ENCODE results near the gene PGM2.

DNA sequence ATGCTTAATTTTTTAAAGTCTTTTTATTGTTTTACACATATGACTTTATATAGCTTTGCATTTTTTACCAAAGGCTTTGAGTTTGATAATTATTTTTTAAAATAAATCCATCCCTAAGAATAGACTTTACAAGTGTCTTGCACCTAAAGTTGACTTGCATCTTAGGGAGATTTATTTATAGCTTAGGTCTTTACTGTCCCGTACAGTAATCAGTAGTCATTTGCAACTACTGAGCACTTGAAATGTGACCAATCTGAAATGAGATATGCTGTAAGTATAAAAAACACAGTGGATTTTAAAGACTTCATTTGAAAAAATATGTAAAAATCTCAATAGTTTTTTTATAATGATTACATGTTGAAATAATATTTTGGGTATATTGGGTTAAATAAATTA lies 83.6 kb downstream of the PGM2 start:
- no peak for TF ChIP-seq POLR2A (IDR thresholded peaks at IDR 0.05; ENCODE audit: low read length)
- no peak for TF ChIP-seq GATA1 (IDR thresholded peaks at IDR 0.05; ENCODE audit: low read depth, low read length)

Data from erythroblast (primary cell).